HCT116 (cell line): Measurements from ENCODE around the gene FBXO8. TPM values are rescaled to one million over a fixed set of nuclear protein-coding genes. Genes with fewer than 3 reads are reported as not detected.

Source experiments
- ATAC-seq: fragments of 200-7000 bp; cut with Tn5 transposase; 2 replicates; pipeline ENCODE4 v1.9.1; 2020; ENCODE audit warnings: mild to moderate bottlenecking, moderate library complexity
- BruUV-seq: library from RNA; stranded (reverse); fragments of 400-500 nt; replicated peaks from 2 replicates; lab custom pipeline; 2021; lab: Mats Ljungman, UMichigan
- CTCF ChIA-PET: fragments of 300-600 bp; sonication (Branson Sonifier 250); formaldehyde crosslinking; loops from one replicate; lab custom pipeline; 2021; ENCODE audit warnings: antibody characterized with exemption; lab: Charles Lee
- POLR2A ChIA-PET: fragments of 300-600, 350-600 bp; sonication (Branson Sonifier 250); formaldehyde crosslinking; loops from one replicate; lab custom pipeline; 2021; ENCODE audit warnings: antibody characterized with exemption; lab: Charles Lee
- RAD21 ChIA-PET, 2 experiments: fragments of 300-600 bp; sonication (Branson Sonifier 250); formaldehyde crosslinking; loops; one replicate each; lab custom pipeline; 2023; ENCODE audit warnings: low total read pairs in 2 of 2; ENCODE audit not compliant: uncharacterized antibody in 2 of 2, unreplicated experiment in 2 of 2, low non-redundant PET in 1 of 2; lab: Charles Lee
- DNase-seq: peaks from one replicate; pipeline ENCODE4 v3.0.0-alpha.2; 2010; ENCODE audit warnings: low read depth, low spot score
- H2AFZ ChIP-seq: fragments of 200-600 bp; shearing (Covaris generic), sonication (generic); 2 replicates; pipeline ENCODE4 v1.6.1; 2017; ENCODE audit warnings: low read depth, mixed run types, mixed read lengths, antibody characterized with exemption, low read length; ENCODE audit not compliant: poor library complexity, severe bottlenecking
- H3K27ac ChIP-seq: 2 replicates; pipeline ENCODE4 v1.5.1; 2012; ENCODE audit warnings: low read depth, low read length
- H3K27me3 ChIP-seq: fragments of 200-600 bp; sonication (generic); 2 replicates; pipeline ENCODE4 v1.6.1; 2016; ENCODE audit warnings: mixed run types, low read length, mixed read lengths; ENCODE audit not compliant: insufficient read depth
- H3K36me3 ChIP-seq, 2 experiments: fragments of 200-500 bp in 1 of 2; fragments of 200-600 bp in 1 of 2; sonication (Bioruptor generic) in 1 of 2; sonication (generic) in 1 of 2; 2 replicates each; pipeline versions ENCODE4 v1.5.1 to v1.6.1; 2014 to 2016; ENCODE audit warnings: low read length in 2 of 2, inconsistent platforms in 1 of 2, mixed read lengths in 1 of 2, mixed run types in 1 of 2; ENCODE audit not compliant: insufficient read depth in 2 of 2, control insufficient read depth in 1 of 2
- H3K4me1 ChIP-seq, 2 experiments: fragments of 200-600 bp in 1 of 2; sonication (generic) in 1 of 2; 2 replicates each; pipeline versions ENCODE4 v1.5.1 to v1.6.1; 2012 to 2017; ENCODE audit warnings: low read length in 2 of 2, inconsistent platforms in 1 of 2, mild to moderate bottlenecking in 1 of 2, mixed read lengths in 1 of 2, mixed run types in 1 of 2, moderate library complexity in 1 of 2; ENCODE audit not compliant: insufficient read depth in 2 of 2, control insufficient read depth in 1 of 2
- H3K4me2 ChIP-seq: fragments of 200-600 bp; sonication (generic); 2 replicates; pipeline ENCODE4 v1.6.1; 2017; ENCODE audit warnings: mixed run types, low read length, mixed read lengths
- H3K4me3 ChIP-seq, 2 experiments: fragments of 200-600 bp in 1 of 2; sonication (generic) in 1 of 2; replicated peaks in 1 of 2; 2 replicates each; pipeline ENCODE4 v1.5.1; 2011 to 2016; ENCODE audit warnings: low read length in 2 of 2, control low read depth in 1 of 2, low read depth in 1 of 2, mild to moderate bottlenecking in 1 of 2, mixed read lengths in 1 of 2, mixed run types in 1 of 2
- H3K79me2 ChIP-seq: fragments of 200-600 bp; sonication (generic); 2 replicates; pipeline ENCODE4 v1.6.1; 2017; ENCODE audit warnings: mild to moderate bottlenecking, mixed run types, low read length, moderate library complexity, mixed read lengths; ENCODE audit not compliant: insufficient read depth
- H3K9ac ChIP-seq: fragments of 200-600 bp; sonication (generic); 2 replicates; pipeline ENCODE4 v1.6.1; 2016; ENCODE audit warnings: low read length, mixed read lengths
- H3K9me2 ChIP-seq: fragments of 200-600 bp; sonication (generic), shearing (Covaris generic); 2 replicates; pipeline ENCODE4 v1.6.1; 2017; ENCODE audit warnings: mixed run types, mild to moderate bottlenecking, moderate library complexity; ENCODE audit not compliant: insufficient read depth
- H3K9me3 ChIP-seq, 2 experiments: fragments of 200-500 bp in 1 of 2; fragments of 200-600 bp in 1 of 2; sonication (Bioruptor generic) in 1 of 2; sonication (generic) in 1 of 2; 2 replicates each; pipeline ENCODE4 v1.6.1; 2014 to 2017; ENCODE audit warnings: low read length in 2 of 2, mixed read lengths in 2 of 2, inconsistent platforms in 1 of 2, low read depth in 1 of 2, mild to moderate bottlenecking in 1 of 2, mixed run types in 1 of 2, moderate library complexity in 1 of 2; ENCODE audit not compliant: control insufficient read depth in 1 of 2, insufficient read depth in 1 of 2
- H4K20me1 ChIP-seq: fragments of 200-600 bp; sonication (generic), shearing (Covaris generic); 2 replicates; pipeline ENCODE4 v1.6.1; 2017; ENCODE audit warnings: mixed run types, mild to moderate bottlenecking, moderate library complexity; ENCODE audit not compliant: insufficient read depth
- CBX3 ChIP-seq: IDR thresholded peaks from 2 replicates; pipeline ENCODE4 v1.6.1; 2012; ENCODE audit warnings: low read depth
- CEBPB ChIP-seq: IDR thresholded peaks from 2 replicates; pipeline ENCODE4 v1.6.1; 2012; ENCODE audit warnings: low read depth
- EGR1 ChIP-seq: IDR thresholded peaks from 2 replicates; pipeline ENCODE4 v1.6.1; 2012; ENCODE audit warnings: low read depth
- ELF1 ChIP-seq: IDR thresholded peaks from 2 replicates; pipeline ENCODE4 v1.6.1; 2012; ENCODE audit warnings: low read depth, borderline replicate concordance
- EZH2 ChIP-seq: fragments of 200-600 bp; sonication (generic); IDR thresholded peaks from 2 replicates; pipeline ENCODE4 v1.6.1; 2017; ENCODE audit warnings: antibody characterized with exemption, mixed run types
- JUND ChIP-seq: IDR thresholded peaks from 2 replicates; pipeline ENCODE4 v1.6.1; 2012
- POLR2A ChIP-seq: IDR thresholded peaks from 2 replicates; pipeline ENCODE4 v1.7.0; 2011; ENCODE audit warnings: borderline replicate concordance; ENCODE audit not compliant: insufficient read depth, insufficient read length; ENCODE audit errors: extremely low read depth
- POLR2AphosphoS5 ChIP-seq: IDR thresholded peaks from 2 replicates; pipeline ENCODE4 v1.6.1; 2011; ENCODE audit warnings: mild to moderate bottlenecking, low read depth, low read length, moderate library complexity
- SIN3A ChIP-seq: IDR thresholded peaks from 2 replicates; pipeline ENCODE4 v1.6.1; 2012; ENCODE audit warnings: low read depth
- SP1 ChIP-seq: IDR thresholded peaks from 2 replicates; pipeline ENCODE4 v1.6.1; 2012; ENCODE audit warnings: low read depth
- SRF ChIP-seq: IDR thresholded peaks from 2 replicates; pipeline ENCODE4 v1.6.1; 2012; ENCODE audit warnings: low read depth
- TCF7L2 ChIP-seq: IDR thresholded peaks from 2 replicates; pipeline ENCODE4 v1.7.0; 2011; ENCODE audit warnings: borderline replicate concordance, inconsistent platforms; ENCODE audit not compliant: insufficient read depth, insufficient read length; ENCODE audit errors: extremely low read depth
- YY1 ChIP-seq: IDR thresholded peaks from 2 replicates; pipeline ENCODE4 v1.6.1; 2011; ENCODE audit warnings: low read length, low read depth, moderate library complexity, mild to moderate bottlenecking; ENCODE audit not compliant: insufficient replicate concordance; ENCODE audit errors: extremely low read depth
- intact Hi-C: fragments of 100-400 bp; cut with micrococcal nuclease; formaldehyde crosslinking; loops from 2 replicates; pipeline ENCODE4 v1.10.0; 2022
- total RNA-seq: library from RNA; stranded (reverse); gene quantifications from one replicate; pipeline ENCODE4 v1.2.1, GENCODE V29; 2021; ENCODE audit not compliant: unreplicated experiment
- TF ChIP-seq, protein P1 (sequence below): IDR thresholded peaks from 2 replicates; pipeline ENCODE4 v1.6.1; 2012; ENCODE audit warnings: low read depth
- TF ChIP-seq, protein P2 (sequence below): IDR thresholded peaks from 2 replicates; pipeline ENCODE4 v1.6.1; 2012
- TF ChIP-seq, protein P3 (sequence below): IDR thresholded peaks from 2 replicates; pipeline ENCODE4 v1.6.1; 2011; ENCODE audit warnings: mild to moderate bottlenecking, low read length, moderate library complexity; ENCODE audit not compliant: insufficient replicate concordance; ENCODE audit errors: extremely low read depth
- TF ChIP-seq, protein P4 (sequence below), 3 experiments: fragments of 200-600 bp in 1 of 3; sonication (generic) in 1 of 3; IDR thresholded peaks in 2 of 3; conservative IDR thresholded peaks in 1 of 3; 2 replicates each; pipeline ENCODE4 v1.5.1; 2012 to 2017; ENCODE audit warnings: low read depth in 2 of 3, low read length in 2 of 3, antibody characterized with exemption in 1 of 3, borderline replicate concordance in 1 of 3, control low read depth in 1 of 3, mild to moderate bottlenecking in 1 of 3, mixed read lengths in 1 of 3, mixed run types in 1 of 3, moderate library complexity in 1 of 3; ENCODE audit not compliant: insufficient read depth in 1 of 3
- TF ChIP-seq, protein P5 (sequence below): IDR thresholded peaks from 2 replicates; pipeline ENCODE4 v1.6.1; 2012

Gene FBXO8
- total RNA-seq, 1 experiment from 2014 or later, result 13.0 TPM

DNA sequence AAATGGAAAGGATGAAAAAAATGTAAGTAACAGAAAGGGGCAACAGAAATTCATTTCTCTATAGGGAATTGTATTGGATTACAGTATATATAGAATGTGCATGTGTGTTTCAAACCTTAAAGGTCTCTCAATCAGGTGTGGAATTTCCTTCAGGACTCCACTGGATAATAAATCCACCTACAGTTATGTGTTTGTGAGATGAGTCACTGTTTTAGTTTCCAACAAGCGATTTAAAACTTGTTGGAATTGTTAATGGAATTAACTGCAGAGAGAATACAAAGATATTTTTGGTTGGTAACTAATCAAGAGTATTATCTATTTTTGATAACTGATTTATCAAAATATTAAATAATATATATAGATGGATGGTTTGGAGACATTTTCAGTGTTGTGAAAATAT is 33.1 kb upstream of the FBXO8 start:
- Histone ChIP-seq H3K36me3 (peaks cover 4 to 5% of the 10 kb centered on the region in 2 experiments; a peak in 3 of 4 replicates), H3K79me2 (no peaks in the 10 kb centered on the region), H3K9ac (no peak overlapping the region), H2AFZ (no peak overlapping the region), H3K4me1 (no peaks in the 10 kb centered on the region), H4K20me1 (no peaks in the 10 kb centered on the region; the same call in 1 of the 2 replicates), H3K9me2 (no peaks in the 10 kb centered on the region), H3K27ac (no peak overlapping the region), H3K4me2 (no peak overlapping the region), H3K4me3 (no peak overlapping the region), H3K27me3 (no peaks in the 10 kb centered on the region), H3K9me3 (no peaks in the 10 kb centered on the region)
- CTCF ChIA-PET, result no interaction called here
- no peak for TF ChIP-seq POLR2A
- no peak for TF ChIP-seq EZH2
- no peak for TF ChIP-seq TCF7L2
- no peak for TF ChIP-seq SRF
- TF ChIP-seq CEBPB, result no peak
- no peak for TF ChIP-seq YY1
- TF ChIP-seq, protein P1, sequence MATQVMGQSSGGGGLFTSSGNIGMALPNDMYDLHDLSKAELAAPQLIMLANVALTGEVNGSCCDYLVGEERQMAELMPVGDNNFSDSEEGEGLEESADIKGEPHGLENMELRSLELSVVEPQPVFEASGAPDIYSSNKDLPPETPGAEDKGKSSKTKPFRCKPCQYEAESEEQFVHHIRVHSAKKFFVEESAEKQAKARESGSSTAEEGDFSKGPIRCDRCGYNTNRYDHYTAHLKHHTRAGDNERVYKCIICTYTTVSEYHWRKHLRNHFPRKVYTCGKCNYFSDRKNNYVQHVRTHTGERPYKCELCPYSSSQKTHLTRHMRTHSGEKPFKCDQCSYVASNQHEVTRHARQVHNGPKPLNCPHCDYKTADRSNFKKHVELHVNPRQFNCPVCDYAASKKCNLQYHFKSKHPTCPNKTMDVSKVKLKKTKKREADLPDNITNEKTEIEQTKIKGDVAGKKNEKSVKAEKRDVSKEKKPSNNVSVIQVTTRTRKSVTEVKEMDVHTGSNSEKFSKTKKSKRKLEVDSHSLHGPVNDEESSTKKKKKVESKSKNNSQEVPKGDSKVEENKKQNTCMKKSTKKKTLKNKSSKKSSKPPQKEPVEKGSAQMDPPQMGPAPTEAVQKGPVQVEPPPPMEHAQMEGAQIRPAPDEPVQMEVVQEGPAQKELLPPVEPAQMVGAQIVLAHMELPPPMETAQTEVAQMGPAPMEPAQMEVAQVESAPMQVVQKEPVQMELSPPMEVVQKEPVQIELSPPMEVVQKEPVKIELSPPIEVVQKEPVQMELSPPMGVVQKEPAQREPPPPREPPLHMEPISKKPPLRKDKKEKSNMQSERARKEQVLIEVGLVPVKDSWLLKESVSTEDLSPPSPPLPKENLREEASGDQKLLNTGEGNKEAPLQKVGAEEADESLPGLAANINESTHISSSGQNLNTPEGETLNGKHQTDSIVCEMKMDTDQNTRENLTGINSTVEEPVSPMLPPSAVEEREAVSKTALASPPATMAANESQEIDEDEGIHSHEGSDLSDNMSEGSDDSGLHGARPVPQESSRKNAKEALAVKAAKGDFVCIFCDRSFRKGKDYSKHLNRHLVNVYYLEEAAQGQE, result no peak
- TF ChIP-seq POLR2AphosphoS5, result no peak
- TF ChIP-seq, protein P2, sequence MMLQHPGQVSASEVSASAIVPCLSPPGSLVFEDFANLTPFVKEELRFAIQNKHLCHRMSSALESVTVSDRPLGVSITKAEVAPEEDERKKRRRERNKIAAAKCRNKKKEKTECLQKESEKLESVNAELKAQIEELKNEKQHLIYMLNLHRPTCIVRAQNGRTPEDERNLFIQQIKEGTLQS, result no peak
- TF ChIP-seq JUND, result no peak
- TF ChIP-seq, protein P3, sequence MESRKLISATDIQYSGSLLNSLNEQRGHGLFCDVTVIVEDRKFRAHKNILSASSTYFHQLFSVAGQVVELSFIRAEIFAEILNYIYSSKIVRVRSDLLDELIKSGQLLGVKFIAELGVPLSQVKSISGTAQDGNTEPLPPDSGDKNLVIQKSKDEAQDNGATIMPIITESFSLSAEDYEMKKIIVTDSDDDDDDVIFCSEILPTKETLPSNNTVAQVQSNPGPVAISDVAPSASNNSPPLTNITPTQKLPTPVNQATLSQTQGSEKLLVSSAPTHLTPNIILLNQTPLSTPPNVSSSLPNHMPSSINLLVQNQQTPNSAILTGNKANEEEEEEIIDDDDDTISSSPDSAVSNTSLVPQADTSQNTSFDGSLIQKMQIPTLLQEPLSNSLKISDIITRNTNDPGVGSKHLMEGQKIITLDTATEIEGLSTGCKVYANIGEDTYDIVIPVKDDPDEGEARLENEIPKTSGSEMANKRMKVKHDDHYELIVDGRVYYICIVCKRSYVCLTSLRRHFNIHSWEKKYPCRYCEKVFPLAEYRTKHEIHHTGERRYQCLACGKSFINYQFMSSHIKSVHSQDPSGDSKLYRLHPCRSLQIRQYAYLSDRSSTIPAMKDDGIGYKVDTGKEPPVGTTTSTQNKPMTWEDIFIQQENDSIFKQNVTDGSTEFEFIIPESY, result no peak
- TF ChIP-seq CBX3, result no peak
- TF ChIP-seq SP1, result no peak
- no peak for TF ChIP-seq ELF1
- TF ChIP-seq EGR1, result no peak
- no peak for TF ChIP-seq SIN3A
- TF ChIP-seq, protein P4, sequence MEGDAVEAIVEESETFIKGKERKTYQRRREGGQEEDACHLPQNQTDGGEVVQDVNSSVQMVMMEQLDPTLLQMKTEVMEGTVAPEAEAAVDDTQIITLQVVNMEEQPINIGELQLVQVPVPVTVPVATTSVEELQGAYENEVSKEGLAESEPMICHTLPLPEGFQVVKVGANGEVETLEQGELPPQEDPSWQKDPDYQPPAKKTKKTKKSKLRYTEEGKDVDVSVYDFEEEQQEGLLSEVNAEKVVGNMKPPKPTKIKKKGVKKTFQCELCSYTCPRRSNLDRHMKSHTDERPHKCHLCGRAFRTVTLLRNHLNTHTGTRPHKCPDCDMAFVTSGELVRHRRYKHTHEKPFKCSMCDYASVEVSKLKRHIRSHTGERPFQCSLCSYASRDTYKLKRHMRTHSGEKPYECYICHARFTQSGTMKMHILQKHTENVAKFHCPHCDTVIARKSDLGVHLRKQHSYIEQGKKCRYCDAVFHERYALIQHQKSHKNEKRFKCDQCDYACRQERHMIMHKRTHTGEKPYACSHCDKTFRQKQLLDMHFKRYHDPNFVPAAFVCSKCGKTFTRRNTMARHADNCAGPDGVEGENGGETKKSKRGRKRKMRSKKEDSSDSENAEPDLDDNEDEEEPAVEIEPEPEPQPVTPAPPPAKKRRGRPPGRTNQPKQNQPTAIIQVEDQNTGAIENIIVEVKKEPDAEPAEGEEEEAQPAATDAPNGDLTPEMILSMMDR (IDR thresholded peaks at IDR 0.05 in 2 of 3, conservative IDR thresholded peaks at IDR 0.05 in 1 of 3; ENCODE audit: borderline replicate concordance in 1 of 3, insufficient read depth in 1 of 3, low read depth in 2 of 3, low read length in 2 of 3), result no peak
- TF ChIP-seq, protein P5, sequence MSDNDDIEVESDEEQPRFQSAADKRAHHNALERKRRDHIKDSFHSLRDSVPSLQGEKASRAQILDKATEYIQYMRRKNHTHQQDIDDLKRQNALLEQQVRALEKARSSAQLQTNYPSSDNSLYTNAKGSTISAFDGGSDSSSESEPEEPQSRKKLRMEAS, result no peak
- POLR2A ChIA-PET, result no interaction called here
- DNase-seq, result no peak
- no TSS peak for BruUV-seq
- RAD21 ChIA-PET, result no interaction called here
- intact Hi-C loops, result loop anchor here (10.0 kb wide), 1 partner anchor 992 kb away; no protein-coding TSS in a partner anchor
- ATAC-seq, result no peak
